Small intestine (tissue), 7 donors: ENCODE measurements around the gene FKBP1C. TPM values are rescaled to one million over a fixed set of nuclear protein-coding genes. Genes with fewer than 3 reads are reported as not detected.
"Not testable (repeated sequence)": the region's sequence is repeated elsewhere in the genome, so short reads cannot be mapped to it uniquely, and the experiment has no call there.

Experiments
- DNase-seq, 2 donors: peaks; one replicate each; pipeline versions ENCODE4 v3.0.0 to v3.0.0-alpha.2; 2013
- FAIRE-seq: peaks from 2 replicates; lab custom pipeline; 2012; peaks lifted over from hg19 to GRCh38; lab: Jason Lieb, UNC
- H3K27ac ChIP-seq, 3 donors: one replicate each; pipeline ENCODE4 v1.5.1; 2013; ENCODE audit warnings: low read length in 2 of 3, mild to moderate bottlenecking in 2 of 3, control low read depth in 1 of 3, inconsistent platforms in 1 of 3, low read depth in 1 of 3, moderate library complexity in 1 of 3
- H3K27me3 ChIP-seq, 3 donors: one replicate each; pipeline ENCODE4 v1.6.1; 2013; ENCODE audit warnings: low read length in 3 of 3, inconsistent platforms in 1 of 3; ENCODE audit not compliant: control insufficient read depth in 3 of 3, insufficient read depth in 3 of 3
- H3K36me3 ChIP-seq, 3 donors: one replicate each; pipeline ENCODE4 v1.6.1; 2013; ENCODE audit warnings: low read length in 3 of 3, inconsistent platforms in 1 of 3, low read depth in 1 of 3, mild to moderate bottlenecking in 1 of 3, moderate library complexity in 1 of 3; ENCODE audit not compliant: control insufficient read depth in 3 of 3, insufficient read depth in 2 of 3
- H3K4me1 ChIP-seq, 3 donors: one replicate each; pipeline ENCODE4 v1.6.1; 2013; ENCODE audit warnings: low read length in 2 of 3, inconsistent platforms in 1 of 3, low read depth in 1 of 3, mild to moderate bottlenecking in 1 of 3, moderate library complexity in 1 of 3; ENCODE audit not compliant: control insufficient read depth in 3 of 3, insufficient read depth in 2 of 3
- H3K4me3 ChIP-seq, 3 donors: one replicate each; pipeline ENCODE4 v1.5.1; 2013; ENCODE audit warnings: low read length in 3 of 3, control low read depth in 1 of 3, inconsistent platforms in 1 of 3, low read depth in 1 of 3, mild to moderate bottlenecking in 1 of 3, moderate library complexity in 1 of 3
- H3K9me3 ChIP-seq, 2 donors: one replicate each; pipeline ENCODE4 v1.6.1; 2013; ENCODE audit warnings: low read depth in 1 of 2, low read length in 1 of 2; ENCODE audit not compliant: control insufficient read depth in 2 of 2, insufficient read depth in 1 of 2
- WGBS, 3 donors: extraction: QIAGEN DNeasy Blood & Tissue Kit; methylation state at CpG; one replicate each; pipeline ENCODE4 v1.1.7; 2013; 5-methylcytosine and 5-hydroxymethylcytosine counted together
- polyA plus RNA-seq, 4 donors: library from polyadenylated mRNA; stranded (reverse) in 3 of 4; unstranded in 1 of 4; fragments of 200-250 nt in 3 of 4; fragments of 120-200 nt in 1 of 4; gene quantifications; one replicate each; pipeline versions ENCODE4 v1.2.1 to v1.2.3, GENCODE V29; 2013
- donor health status: healthy with polysubstance abuse.
- donor health status: control.
- donor health status: control.
- donor health status: Bipolar disorder and iron deficiency.
- donor health status: healthy.

FKBP1C gene
- polyA plus RNA-seq, 4 donors: 0.45 to 1.4 (median 1.2) TPM

- H3K36me3 ChIP-seq: no peaks in the 10 kb centered on the region
- 72 to 87% (median 82%) methylated on average over 5 of the region's 5 CpGs for WGBS, 3 donors
- no peak overlapping the region for H3K4me3 ChIP-seq
- no peaks in the 10 kb centered on the region for H3K27me3 ChIP-seq
- H3K4me1 ChIP-seq: no peaks in the 10 kb centered on the region
- H3K9me3 ChIP-seq: no peaks in the 10 kb centered on the region
- FAIRE-seq (no peak), DNase-seq (no peak)
- no peak overlapping the region for H3K27ac ChIP-seq
Observed at GRCh38 chr6:63193324-63193723, 17.9 kb upstream of the FKBP1C start.

GRCh38 chr6:63197741-63198140 lies 13.5 kb upstream of the FKBP1C start:
- no peak for DNase-seq
- H3K4me3 ChIP-seq: no peak overlapping the region
- FAIRE-seq: no peak
- no peaks in the 10 kb centered on the region for H3K4me1 ChIP-seq
- H3K27me3 ChIP-seq: no peaks in the 10 kb centered on the region
- H3K9me3 ChIP-seq: peaks cover 0 to 1% of the 10 kb centered on the region in 2 donors
- H3K36me3 ChIP-seq: no peaks in the 10 kb centered on the region
- H3K27ac ChIP-seq: no peak overlapping the region

- Histone ChIP-seq H3K4me1 (no peaks in the 10 kb centered on the region), H3K36me3 (no peaks in the 10 kb centered on the region), H3K9me3 (peaks cover 0 to 18% of the 10 kb centered on the region in 2 donors), H3K27ac (no peak overlapping the region), H3K27me3 (no peaks in the 10 kb centered on the region), H3K4me3 (no peak overlapping the region)
- FAIRE-seq: no peak
- no peak for DNase-seq
- WGBS, 3 donors: 91 to 95% (median 95%) methylated on average over 2 of the region's 2 CpGs
Observed at GRCh38 chr6:63213325-63213724, 2.1 kb downstream of the FKBP1C start.

- H3K27ac ChIP-seq: no peak overlapping the region
- no peaks in the 10 kb centered on the region for H3K27me3 ChIP-seq
- H3K4me1 ChIP-seq: no peaks in the 10 kb centered on the region
- H3K9me3 ChIP-seq: peaks cover 0 to 18% of the 10 kb centered on the region in 2 donors
- WGBS, 3 donors: 33 to 39% (median 35%) methylated on average over 3 of the region's 3 CpGs
- DNase-seq (no peak), FAIRE-seq (no peak)
- no peaks in the 10 kb centered on the region for H3K36me3 ChIP-seq
- no peak overlapping the region for H3K4me3 ChIP-seq
Observed at GRCh38 chr6:63214816-63215215, 3.5 kb downstream of the FKBP1C start.

- Histone ChIP-seq H3K27me3 (no peaks in the 10 kb centered on the region), H3K9me3 (peaks cover 0 to 9% of the 10 kb centered on the region in 2 donors), H3K4me1 (no peaks in the 10 kb centered on the region), H3K36me3 (no peaks in the 10 kb centered on the region), H3K27ac (no peak overlapping the region), H3K4me3 (no peak overlapping the region)
- DNase-seq: no peak
- no peak for FAIRE-seq
- 62 to 73% (median 70%) methylated on average over 2 of the region's 2 CpGs for WGBS, 3 donors
Observed at GRCh38 chr6:63224179-63224578, 12.9 kb downstream of the FKBP1C start.

DNA sequence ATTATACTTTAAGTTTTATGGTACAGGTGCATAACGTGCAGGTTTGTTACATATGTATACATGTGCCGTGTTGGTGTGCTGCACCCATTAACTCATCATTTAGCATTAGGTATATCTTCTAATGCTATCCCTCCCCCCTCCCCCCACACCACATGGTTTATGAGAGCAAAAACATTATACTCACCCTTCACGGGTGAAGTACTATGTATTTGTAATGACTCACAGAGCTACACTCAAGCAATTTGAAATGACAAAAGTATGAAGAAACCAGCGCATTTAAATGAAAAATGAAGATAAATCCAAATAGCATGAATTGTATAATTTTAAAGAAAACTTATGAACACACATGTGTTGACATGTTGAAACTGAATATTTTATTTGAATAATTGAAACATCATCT lies 14.7 kb downstream of the FKBP1C start:
- H3K27ac ChIP-seq, DNase-seq, H3K4me3 ChIP-seq, H3K4me1 ChIP-seq, H3K27me3 ChIP-seq, FAIRE-seq, H3K36me3 ChIP-seq: not testable (repeated sequence)
- 55 to 57% (median 57%) methylated on average over 4 of the region's 4 CpGs for WGBS, 3 donors
- H3K9me3 ChIP-seq: peaks cover 0 to 14% of the 10 kb centered on the region in 2 donors

DNA sequence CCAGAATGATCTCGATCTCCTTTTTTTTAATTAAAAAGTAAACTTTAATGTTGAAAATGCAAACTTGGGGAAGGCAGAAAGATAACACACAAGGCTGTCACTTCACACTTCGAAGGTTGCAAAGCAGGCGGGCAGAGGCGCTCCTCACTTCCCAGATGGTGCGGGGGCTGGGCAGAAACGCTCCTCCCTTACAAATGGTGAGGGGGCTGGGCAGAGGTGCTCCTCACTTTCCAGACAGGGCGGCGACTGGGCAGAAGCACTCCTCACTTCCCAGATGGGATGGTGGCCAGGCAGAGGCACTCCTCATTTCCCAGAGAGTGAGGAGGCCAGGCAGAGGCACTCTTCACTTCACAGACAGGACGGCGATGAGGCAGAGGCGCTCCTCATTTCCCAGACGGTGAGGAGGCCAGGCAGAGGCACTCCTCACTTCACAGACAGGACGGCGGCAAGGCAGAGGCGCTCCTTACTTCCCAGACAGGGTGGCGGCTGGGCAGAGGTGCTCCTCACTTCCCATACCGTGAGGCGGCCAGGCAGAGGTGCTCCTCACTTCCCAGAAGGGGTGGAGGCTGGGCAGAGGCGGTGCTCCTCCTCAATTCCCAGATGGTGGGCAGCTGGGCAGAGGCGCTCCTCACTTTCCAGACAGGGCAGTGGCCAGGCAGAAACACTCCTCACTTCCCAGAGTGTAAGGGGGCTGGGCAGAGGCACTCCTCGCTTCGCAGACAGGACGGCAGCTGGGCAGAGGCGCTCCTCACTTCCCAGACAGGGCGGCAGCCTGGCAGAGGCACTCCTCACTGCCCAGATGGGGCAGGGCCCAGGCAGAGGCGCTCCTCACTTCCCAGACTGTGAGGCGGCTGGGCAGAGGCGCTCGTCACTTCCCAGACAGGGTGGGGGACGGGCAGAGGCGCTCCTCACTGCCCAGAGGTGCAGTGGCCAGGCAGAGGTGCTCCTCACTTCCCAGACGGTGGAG lies 16.9 kb downstream of the FKBP1C start:
- H3K4me3 ChIP-seq, H3K36me3 ChIP-seq, DNase-seq, H3K27me3 ChIP-seq, H3K27ac ChIP-seq, FAIRE-seq, H3K4me1 ChIP-seq: not testable (repeated sequence)
- 85 to 91% (median 90%) methylated on average over 32 of the region's 32 CpGs for WGBS, 3 donors
- peaks cover 0 to 14% of the 10 kb centered on the region in 2 donors for H3K9me3 ChIP-seq

GRCh38 chr6:63230027-63230426 lies 18.8 kb downstream of the FKBP1C start:
- WGBS, 3 donors: 88 to 89% (median 89%) methylated on average over 12 to 13 of the region's 13 CpGs

More at GRCh38 chr6:63230027-63230426, 18.8 kb downstream of the FKBP1C start:
- not testable (repeated sequence) for H3K27me3 ChIP-seq, FAIRE-seq, H3K27ac ChIP-seq, H3K4me1 ChIP-seq, DNase-seq, H3K4me3 ChIP-seq, H3K36me3 ChIP-seq
- H3K9me3 ChIP-seq: peaks cover 0 to 14% of the 10 kb centered on the region in 2 donors
